Raji (cell line): ENCODE measurements around the gene CEP290.

Experiments
- POLR2A ChIP-seq: IDR thresholded peaks from 2 replicates; pipeline ENCODE4 v1.6.1; 2011; ENCODE audit warnings: low read depth, low read length, control low read depth; ENCODE audit not compliant: insufficient read depth

CEP290 gene

GRCh38 chr12:88156075-88156654, 14.3 kb upstream of the CEP290 start:
- no peak for TF ChIP-seq POLR2A

GRCh38 chr12:88153959-88154358, 12.1 kb upstream of the CEP290 start:
- TF ChIP-seq POLR2A = no peak

GRCh38 chr12:88150063-88150462, 8.2 kb upstream of the CEP290 start:
- TF ChIP-seq POLR2A = no peak

- TF ChIP-seq POLR2A = no peak
Observed at GRCh38 chr12:88145567-88146505, 3.9 kb upstream of the CEP290 start.

- no peak for TF ChIP-seq POLR2A
Observed at GRCh38 chr12:88144546-88145468, 2.9 kb upstream of the CEP290 start.

GRCh38 chr12:88144037-88144436, 2.1 kb upstream of the CEP290 start:
- no peak for TF ChIP-seq POLR2A

GRCh38 chr12:88142610-88142991, 713 bp upstream of the CEP290 start:
- no peak for TF ChIP-seq POLR2A

GRCh38 chr12:88141425-88141773, 489 bp downstream of the CEP290 start:
- no peak for TF ChIP-seq POLR2A

- no peak for TF ChIP-seq POLR2A
Observed at GRCh38 chr12:88132392-88132791, 9.5 kb downstream of the CEP290 start.

- no peak for TF ChIP-seq POLR2A
Observed at GRCh38 chr12:88127855-88128254, 14.0 kb downstream of the CEP290 start.

- TF ChIP-seq POLR2A = no peak
Observed at GRCh38 chr12:88127099-88127498, 14.8 kb downstream of the CEP290 start.

- no peak for TF ChIP-seq POLR2A
Observed at GRCh38 chr12:88122666-88123065, 19.2 kb downstream of the CEP290 start.

GRCh38 chr12:88113871-88114270, 28.0 kb downstream of the CEP290 start:
- TF ChIP-seq POLR2A = no peak

GRCh38 chr12:88111074-88111652, 30.7 kb downstream of the CEP290 start:
- no peak for TF ChIP-seq POLR2A

GRCh38 chr12:88108021-88108420, 33.9 kb downstream of the CEP290 start:
- TF ChIP-seq POLR2A = no peak
